ENCODE data around the gene GLO1.

DNA sequence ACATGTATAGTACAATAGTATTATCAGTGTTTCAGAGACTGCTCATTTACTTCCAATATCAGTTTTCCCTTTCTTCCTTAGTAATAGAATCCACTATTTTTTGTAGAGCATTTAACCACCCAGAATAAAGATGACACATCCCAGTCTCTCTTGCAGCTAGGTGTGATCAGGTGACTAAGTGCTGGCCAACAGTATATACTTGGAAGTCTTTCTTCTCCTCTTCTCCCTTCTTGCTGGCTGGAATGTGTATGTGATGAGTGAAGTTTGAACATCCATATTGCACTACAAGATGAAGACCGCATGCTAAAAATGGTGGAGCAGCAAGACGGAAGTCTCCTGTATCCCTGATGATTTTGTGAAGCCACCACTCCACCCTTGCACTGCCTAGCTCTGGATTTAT, 48.7 kb downstream of the GLO1 start:
- TF ChIP-seq, protein P1, sequence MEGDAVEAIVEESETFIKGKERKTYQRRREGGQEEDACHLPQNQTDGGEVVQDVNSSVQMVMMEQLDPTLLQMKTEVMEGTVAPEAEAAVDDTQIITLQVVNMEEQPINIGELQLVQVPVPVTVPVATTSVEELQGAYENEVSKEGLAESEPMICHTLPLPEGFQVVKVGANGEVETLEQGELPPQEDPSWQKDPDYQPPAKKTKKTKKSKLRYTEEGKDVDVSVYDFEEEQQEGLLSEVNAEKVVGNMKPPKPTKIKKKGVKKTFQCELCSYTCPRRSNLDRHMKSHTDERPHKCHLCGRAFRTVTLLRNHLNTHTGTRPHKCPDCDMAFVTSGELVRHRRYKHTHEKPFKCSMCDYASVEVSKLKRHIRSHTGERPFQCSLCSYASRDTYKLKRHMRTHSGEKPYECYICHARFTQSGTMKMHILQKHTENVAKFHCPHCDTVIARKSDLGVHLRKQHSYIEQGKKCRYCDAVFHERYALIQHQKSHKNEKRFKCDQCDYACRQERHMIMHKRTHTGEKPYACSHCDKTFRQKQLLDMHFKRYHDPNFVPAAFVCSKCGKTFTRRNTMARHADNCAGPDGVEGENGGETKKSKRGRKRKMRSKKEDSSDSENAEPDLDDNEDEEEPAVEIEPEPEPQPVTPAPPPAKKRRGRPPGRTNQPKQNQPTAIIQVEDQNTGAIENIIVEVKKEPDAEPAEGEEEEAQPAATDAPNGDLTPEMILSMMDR (IDR thresholded peaks at IDR 0.05 in 8 of 11, conservative IDR thresholded peaks at IDR 0.05 in 3 of 11) = no peak
- TF ChIP-seq POLR2A (IDR thresholded peaks at IDR 0.05) = no peak

Data from spleen (tissue), 7 donors.